ENCODE measurements around the gene TMEM267.
A peak's percentile ranks its signal among the peaks of the same experiment; 100 is the strongest.
"Not testable (repeated sequence)": the region's sequence is repeated elsewhere in the genome, so short reads cannot be mapped to it uniquely, and the experiment has no call there.

TMEM267 gene

GRCh38 chr5:43410414-43410813 lies 73.3 kb downstream of the TMEM267 start:
- DNase-seq (ENCODE audit: low read depth in 1 of 2, low spot score in 1 of 2): no peak

- DNase-seq (ENCODE audit: low read depth in 1 of 2, low spot score in 1 of 2): no peak
These were observed 73.8 kb downstream of the TMEM267 start for GRCh38 chr5:43409809-43410271.

GRCh38 chr5:43402524-43403066 lies 81.1 kb downstream of the TMEM267 start:
- not testable (repeated sequence) for DNase-seq (ENCODE audit: low read depth in 1 of 2, low spot score in 1 of 2)

- DNase-seq (ENCODE audit: low read depth in 1 of 2, low spot score in 1 of 2): no peak
These were observed 81.8 kb downstream of the TMEM267 start for GRCh38 chr5:43401827-43402226.

GRCh38 chr5:43400082-43400481 lies 83.6 kb downstream of the TMEM267 start:
- DNase-seq (ENCODE audit: low read depth in 1 of 2, low spot score in 1 of 2): no peak

- DNase-seq (ENCODE audit: low read depth in 1 of 2, low spot score in 1 of 2): peak; percentile 31 to 36
These were observed 86.8 kb downstream of the TMEM267 start for GRCh38 chr5:43396762-43397304.
